MM.1S (cell line): ENCODE data around the gene ZNF507.

ENCODE experiments used
- EZH2 ChIP-seq: fragments of 300-600 bp; sonication (generic); optimal IDR thresholded peaks from 2 replicates; pipeline ENCODE3; 2017; ENCODE audit warnings: low read depth, mild to moderate bottlenecking, antibody characterized with exemption, low read length, mixed read lengths
- TF ChIP-seq, protein P1 (sequence below): fragments of 300-600 bp; sonication (generic); IDR thresholded peaks from 2 replicates; pipeline ENCODE4 v1.5.1; 2016; ENCODE audit warnings: antibody characterized with exemption, low read length, mixed read lengths

GRCh38 chr19:32416749-32417456 is 71.5 kb downstream of the ZNF507 start:
- TF ChIP-seq, protein P1, sequence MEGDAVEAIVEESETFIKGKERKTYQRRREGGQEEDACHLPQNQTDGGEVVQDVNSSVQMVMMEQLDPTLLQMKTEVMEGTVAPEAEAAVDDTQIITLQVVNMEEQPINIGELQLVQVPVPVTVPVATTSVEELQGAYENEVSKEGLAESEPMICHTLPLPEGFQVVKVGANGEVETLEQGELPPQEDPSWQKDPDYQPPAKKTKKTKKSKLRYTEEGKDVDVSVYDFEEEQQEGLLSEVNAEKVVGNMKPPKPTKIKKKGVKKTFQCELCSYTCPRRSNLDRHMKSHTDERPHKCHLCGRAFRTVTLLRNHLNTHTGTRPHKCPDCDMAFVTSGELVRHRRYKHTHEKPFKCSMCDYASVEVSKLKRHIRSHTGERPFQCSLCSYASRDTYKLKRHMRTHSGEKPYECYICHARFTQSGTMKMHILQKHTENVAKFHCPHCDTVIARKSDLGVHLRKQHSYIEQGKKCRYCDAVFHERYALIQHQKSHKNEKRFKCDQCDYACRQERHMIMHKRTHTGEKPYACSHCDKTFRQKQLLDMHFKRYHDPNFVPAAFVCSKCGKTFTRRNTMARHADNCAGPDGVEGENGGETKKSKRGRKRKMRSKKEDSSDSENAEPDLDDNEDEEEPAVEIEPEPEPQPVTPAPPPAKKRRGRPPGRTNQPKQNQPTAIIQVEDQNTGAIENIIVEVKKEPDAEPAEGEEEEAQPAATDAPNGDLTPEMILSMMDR, result no peak
- TF ChIP-seq EZH2, result no peak
